Measurements from ENCODE around the gene TBL1X.
A peak's percentile ranks its signal among the peaks of the same experiment; 100 is the strongest.

Gene TBL1X

GRCh38 chrX:9498236-9498635, 33.4 kb downstream of the TBL1X start:
- DNase-seq (ENCODE audit: low read depth in 2 of 2): no peak

- DNase-seq (ENCODE audit: low read depth in 2 of 2): no peak
These were observed 35.7 kb downstream of the TBL1X start for GRCh38 chrX:9500584-9500983.

- DNase-seq (ENCODE audit: low read depth in 2 of 2): no peak
These were observed 36.5 kb downstream of the TBL1X start for GRCh38 chrX:9501362-9501761.

- no peak for DNase-seq (ENCODE audit: low read depth in 2 of 2)
These were observed 38.4 kb downstream of the TBL1X start for GRCh38 chrX:9503261-9503660.

GRCh38 chrX:9510366-9510765, 45.5 kb downstream of the TBL1X start:
- DNase-seq (ENCODE audit: low read depth in 2 of 2): no peak

- no peak for DNase-seq (ENCODE audit: low read depth in 2 of 2)
These were observed 46.1 kb downstream of the TBL1X start for GRCh38 chrX:9510980-9511379.

- no peak for DNase-seq (ENCODE audit: low read depth in 2 of 2)
These were observed 50.6 kb downstream of the TBL1X start for GRCh38 chrX:9515489-9515888.

- no peak for DNase-seq (ENCODE audit: low read depth in 2 of 2)
These were observed 51.2 kb downstream of the TBL1X start for GRCh38 chrX:9515973-9516538.

- DNase-seq (ENCODE audit: low read depth in 2 of 2): no peak
These were observed 51.8 kb downstream of the TBL1X start for GRCh38 chrX:9516635-9517034.

- DNase-seq (ENCODE audit: low read depth in 2 of 2): no peak
These were observed 53.2 kb downstream of the TBL1X start for GRCh38 chrX:9518051-9518450.

- DNase-seq (ENCODE audit: low read depth in 2 of 2): no peak
These were observed 54.0 kb downstream of the TBL1X start for GRCh38 chrX:9518889-9519288.

- no peak for DNase-seq (ENCODE audit: low read depth in 2 of 2)
These were observed 54.8 kb downstream of the TBL1X start for GRCh38 chrX:9519546-9520216.

- DNase-seq (ENCODE audit: low read depth in 2 of 2): no peak
These were observed 55.3 kb downstream of the TBL1X start for GRCh38 chrX:9520217-9520590.

GRCh38 chrX:9522378-9523155, 57.7 kb downstream of the TBL1X start:
- DNase-seq (ENCODE audit: low read depth in 2 of 2): no peak

- no peak for DNase-seq (ENCODE audit: low read depth in 2 of 2)
These were observed 60.8 kb downstream of the TBL1X start for GRCh38 chrX:9525511-9526248.

GRCh38 chrX:9526965-9527364, 62.1 kb downstream of the TBL1X start:
- no peak for DNase-seq (ENCODE audit: low read depth in 2 of 2)

- no peak for DNase-seq (ENCODE audit: low read depth in 2 of 2)
These were observed 63.6 kb downstream of the TBL1X start for GRCh38 chrX:9528498-9528897.

GRCh38 chrX:9529223-9529622, 64.4 kb downstream of the TBL1X start:
- no peak for DNase-seq (ENCODE audit: low read depth in 2 of 2)

GRCh38 chrX:9530848-9531274, 66.0 kb downstream of the TBL1X start:
- peak; percentile 21 to 33 for DNase-seq (ENCODE audit: low read depth in 2 of 2)

- no peak for DNase-seq (ENCODE audit: low read depth in 2 of 2)
These were observed 67.5 kb downstream of the TBL1X start for GRCh38 chrX:9532349-9532748.

- DNase-seq (ENCODE audit: low read depth in 2 of 2): no peak
These were observed 68.8 kb downstream of the TBL1X start for GRCh38 chrX:9533611-9534010.

- no peak for DNase-seq (ENCODE audit: low read depth in 2 of 2)
These were observed 69.8 kb downstream of the TBL1X start for GRCh38 chrX:9534686-9535085.
